Heart right ventricle (tissue), 16 donors: ENCODE measurements around the gene IL2RG. TPM values are rescaled to one million over a fixed set of nuclear protein-coding genes. Genes with fewer than 3 reads are reported as not detected.

Experiments used
- ATAC-seq, 8 donors: fragments of 200-7000 bp; cut with Tn5 transposase; one replicate each; pipeline ENCODE4 v1.9.1; 2020; ENCODE audit warnings: mild to moderate bottlenecking in 8 of 8, moderate library complexity in 8 of 8, moderate number of reproducible peaks in 1 of 8
- DNase-seq, 2 donors: peaks; one replicate each; pipeline ENCODE4 v3.0.0-alpha.2; 2020
- H3K27ac ChIP-seq, 10 donors: fragments of 200-600 bp; sonication (generic) in 2 of 10; one replicate each; pipeline versions ENCODE4 v1.5.0 to v1.8.0; 2020 to 2022; ENCODE audit warnings: mild to moderate bottlenecking in 3 of 10
- H3K27me3 ChIP-seq, 7 donors: fragments of 200-600 bp; one replicate each; pipeline ENCODE4 v1.8.0; 2021 to 2022; ENCODE audit warnings: mild to moderate bottlenecking in 2 of 7
- H3K36me3 ChIP-seq, 9 donors: fragments of 200-600 bp; sonication (generic) in 1 of 9; one replicate each; pipeline versions ENCODE4 v1.5.0 to v1.8.0; 2020 to 2022; ENCODE audit warnings: mild to moderate bottlenecking in 2 of 9
- H3K4me1 ChIP-seq, 9 donors: fragments of 200-600 bp; sonication (generic) in 1 of 9; one replicate each; pipeline versions ENCODE4 v1.5.0 to v1.8.0; 2020 to 2022; ENCODE audit warnings: mild to moderate bottlenecking in 4 of 9
- H3K4me3 ChIP-seq, 10 donors: fragments of 200-600 bp; sonication (generic) in 2 of 10; one replicate each; pipeline versions ENCODE4 v1.5.0 to v1.8.0; 2020 to 2022; ENCODE audit warnings: mild to moderate bottlenecking in 7 of 10, moderate library complexity in 2 of 10
- H3K9me3 ChIP-seq, 11 donors: fragments of 200-600 bp in 10 of 11; sonication (generic) in 2 of 11; one replicate each; pipeline versions ENCODE4 v1.5.0 to v1.8.0; 2013 to 2022; ENCODE audit warnings: mild to moderate bottlenecking in 2 of 11, control low read depth in 1 of 11, moderate library complexity in 1 of 11
- WGBS, 2 donors: extraction: QIAGEN DNeasy Blood & Tissue Kit; methylation state at CpG; one replicate each; pipeline ENCODE4 v1.1.7; 2013; ENCODE audit warnings: inconsistent platforms in 1 of 2; 5-methylcytosine and 5-hydroxymethylcytosine counted together
- intact Hi-C, 10 donors: fragments of 100-400 bp; cut with DNase I; formaldehyde crosslinking; loops; one replicate each; pipeline versions ENCODE4 v1.11.1 to v1.14.2; 2022
- polyA plus RNA-seq, 2 donors: library from polyadenylated mRNA; stranded (reverse); fragments of 200-250 nt; gene quantifications; one replicate each; pipeline ENCODE4 v1.2.3, GENCODE V29; 2013
- total RNA-seq, 10 donors: library from RNA; stranded (reverse); fragmentation: NEBNext Ultra II Directional in 3 of 10; extraction: Animal tissue kit (Norgen Biotek cat#: 25700) in 3 of 10; gene quantifications; one replicate each; pipeline versions ENCODE4 v1.2.1 to v1.2.4, GENCODE V29; 2021 to 2023
- TF ChIP-seq, protein P1 (sequence below), 9 donors: fragments of 200-600 bp; sonication (generic) in 2 of 9; IDR thresholded peaks; one replicate each; pipeline versions ENCODE4 v1.5.0 to v1.8.0; 2021 to 2022; ENCODE audit warnings: antibody characterized with exemption in 9 of 9, mild to moderate bottlenecking in 5 of 9, moderate library complexity in 1 of 9
- donor health status: Arrhythmogenic right ventricular cardiomyopathy.
- donor health status: ischemic (EF 13 %, LVEDD 7.1; RV severe dilation, severe dysfunction).
- donor health status: healthy with polysubstance abuse.
- donor health status: DM: no; HTN: yes; CAD: no.
- donor health status: DM: no; HTN: no; CAD: no.
- donor health status: ischemic (EF 25% LVEDD 6.9; RV normal size, moderate dysfunction).
- donor health status: ischemic (EF 25% LVEDD 5.7; RV mildly dilated, moderate dysfunction).
- donor health status: healthy.
- donor health status: DM: yes; HTN: yes; CAD: no.
- donor health status: Ischemic cardiomyopathy.
- donor health status: ischemic (EF 35%, LVEDD 5.7; RV mildly dilated, moderate dysfunction).
- donor health status: nonischemic (EF 11% LVEDD 7.7; RV severe dilation, severe dysfunction).
- donor health status: DM: yes; HTN: yes; CAD: no.
- donor health status: PGD.
- donor health status: ischemic (EF 29% LVEDD 5.4; RV normal size, mild dysfunction).
- donor health status: nonischemic (EF 23%, LVEDD 6.1; RV moderate dilation, normal function).

Gene IL2RG
- total and polyA plus RNA-seq, 12 donors, result 0.57 to 15.3 (median 1.8) TPM

DNA sequence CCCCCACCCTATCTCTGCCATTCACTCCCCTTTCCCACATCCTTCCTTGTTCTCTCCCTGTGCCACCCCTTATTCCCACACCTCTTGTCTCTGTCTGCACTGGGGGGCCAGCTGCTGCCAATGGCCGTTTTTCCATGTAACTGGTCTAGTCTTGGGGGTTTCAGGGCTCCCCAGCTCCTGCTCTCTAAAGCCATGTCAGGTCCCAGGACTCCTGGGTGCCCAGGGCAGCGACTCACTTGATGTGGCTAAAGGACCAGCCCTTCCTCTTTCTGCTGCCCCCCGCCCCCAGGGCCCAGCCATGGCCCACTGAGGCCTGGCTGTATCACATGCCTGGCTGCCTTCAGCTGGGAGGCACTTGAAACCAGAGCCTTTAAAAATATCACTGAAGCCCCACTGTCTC, 43.3 kb upstream of the IL2RG start:
- TF ChIP-seq, protein P1, sequence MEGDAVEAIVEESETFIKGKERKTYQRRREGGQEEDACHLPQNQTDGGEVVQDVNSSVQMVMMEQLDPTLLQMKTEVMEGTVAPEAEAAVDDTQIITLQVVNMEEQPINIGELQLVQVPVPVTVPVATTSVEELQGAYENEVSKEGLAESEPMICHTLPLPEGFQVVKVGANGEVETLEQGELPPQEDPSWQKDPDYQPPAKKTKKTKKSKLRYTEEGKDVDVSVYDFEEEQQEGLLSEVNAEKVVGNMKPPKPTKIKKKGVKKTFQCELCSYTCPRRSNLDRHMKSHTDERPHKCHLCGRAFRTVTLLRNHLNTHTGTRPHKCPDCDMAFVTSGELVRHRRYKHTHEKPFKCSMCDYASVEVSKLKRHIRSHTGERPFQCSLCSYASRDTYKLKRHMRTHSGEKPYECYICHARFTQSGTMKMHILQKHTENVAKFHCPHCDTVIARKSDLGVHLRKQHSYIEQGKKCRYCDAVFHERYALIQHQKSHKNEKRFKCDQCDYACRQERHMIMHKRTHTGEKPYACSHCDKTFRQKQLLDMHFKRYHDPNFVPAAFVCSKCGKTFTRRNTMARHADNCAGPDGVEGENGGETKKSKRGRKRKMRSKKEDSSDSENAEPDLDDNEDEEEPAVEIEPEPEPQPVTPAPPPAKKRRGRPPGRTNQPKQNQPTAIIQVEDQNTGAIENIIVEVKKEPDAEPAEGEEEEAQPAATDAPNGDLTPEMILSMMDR (IDR thresholded peaks at IDR 0.05), result no peak
- Histone ChIP-seq H3K9me3 (no peaks in the 10 kb centered on the region), H3K36me3 (no peaks in the 10 kb centered on the region), H3K27me3 (peaks cover 0 to 5% (median 0%) of the 10 kb centered on the region in 7 donors), H3K4me1 (no peaks in the 10 kb centered on the region), H3K4me3 (no peak overlapping the region), H3K27ac (no peak overlapping the region)
- DNase-seq, result no peak
- intact Hi-C loops, result no loop called here
- no peak for ATAC-seq
- WGBS, 2 donors, result 82 to 93% methylated on average over 2 of the region's 3 CpGs

DNA sequence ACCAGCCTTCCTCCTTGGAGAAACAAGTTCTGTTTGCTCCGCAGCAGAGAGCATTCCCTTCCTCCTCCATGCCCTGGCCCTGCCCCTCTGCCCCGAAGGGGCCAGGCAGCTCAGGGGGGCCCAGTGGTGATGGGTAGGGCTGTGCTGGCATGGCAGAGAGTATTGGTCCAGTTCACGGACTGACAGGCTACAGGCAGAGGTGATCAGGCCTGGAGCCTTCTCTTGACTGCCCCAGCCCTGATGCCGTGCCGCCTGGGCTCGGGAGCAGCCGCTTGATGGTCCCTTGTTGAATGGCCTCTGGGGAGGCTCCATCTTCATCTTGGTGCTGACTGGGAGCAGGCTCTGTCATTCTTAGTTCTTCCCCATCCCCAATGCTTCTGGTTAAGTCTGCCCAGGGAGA, 42.8 kb upstream of the IL2RG start:
- H3K36me3 ChIP-seq, result no peaks in the 10 kb centered on the region
- H3K4me1 ChIP-seq, result no peaks in the 10 kb centered on the region
- no peaks in the 10 kb centered on the region for H3K9me3 ChIP-seq
- H3K27me3 ChIP-seq, result peaks cover 0 to 5% (median 0%) of the 10 kb centered on the region in 7 donors
- H3K27ac ChIP-seq, result no peak overlapping the region
- intact Hi-C loops, result no loop called here
- DNase-seq (no peak), ATAC-seq (no peak)
- 89 to 90% methylated on average over 5 to 7 of the region's 7 CpGs for WGBS, 2 donors
- TF ChIP-seq, protein P1 (IDR thresholded peaks at IDR 0.05), result no peak
- no peak overlapping the region for H3K4me3 ChIP-seq

DNA sequence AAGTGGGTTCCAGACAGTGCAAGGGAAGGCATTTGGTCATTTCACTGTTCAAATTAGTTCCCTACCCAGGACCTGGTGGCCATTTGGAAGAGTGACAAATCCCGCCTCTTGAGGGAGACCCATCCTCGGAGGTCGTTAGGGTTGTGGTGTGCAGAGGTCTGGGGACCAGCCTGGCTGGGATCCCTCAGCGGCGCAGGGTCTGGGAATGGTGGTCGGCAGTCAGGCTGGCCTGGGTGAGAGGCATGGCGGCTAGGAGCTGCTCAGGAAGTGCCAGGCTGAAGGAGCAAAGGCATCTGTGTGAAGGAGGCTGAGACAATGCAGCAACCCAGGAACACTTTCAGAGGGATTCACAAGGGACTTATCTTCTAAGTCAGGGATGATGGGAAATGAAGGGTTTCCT, 40.0 kb upstream of the IL2RG start:
- ATAC-seq, result no peak
- H3K27ac ChIP-seq, result no peak overlapping the region
- intact Hi-C loops, result no loop called here
- TF ChIP-seq, protein P1 (IDR thresholded peaks at IDR 0.05), result no peak
- H3K9me3 ChIP-seq, result no peaks in the 10 kb centered on the region
- no peaks in the 10 kb centered on the region for H3K36me3 ChIP-seq
- no peak for DNase-seq
- 75 to 78% methylated on average over 7 of the region's 7 CpGs for WGBS, 2 donors
- no peak overlapping the region for H3K4me3 ChIP-seq
- H3K27me3 ChIP-seq, result peaks cover 0 to 5% (median 0%) of the 10 kb centered on the region in 7 donors
- H3K4me1 ChIP-seq, result peaks cover 0 to 5% (median 0%) of the 10 kb centered on the region in 9 donors

DNA sequence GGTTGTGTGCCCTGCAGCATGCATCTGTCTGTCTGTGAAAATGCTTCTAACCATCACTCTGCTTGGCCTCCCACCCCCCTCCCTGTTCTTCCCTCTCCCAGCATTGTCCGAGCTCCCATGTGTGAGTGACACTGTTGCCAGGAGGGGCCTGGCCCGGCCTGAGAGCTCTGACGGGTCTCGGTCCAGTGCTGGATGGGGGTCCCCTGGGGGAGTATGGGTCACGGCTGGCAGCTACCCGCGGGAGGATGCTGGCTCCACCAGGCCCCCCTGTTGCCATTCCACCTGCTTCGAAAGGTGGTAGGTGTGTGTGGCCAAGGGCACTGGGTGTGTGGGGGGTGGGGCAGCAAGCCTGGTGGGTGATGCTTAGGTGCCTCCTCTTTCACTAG, 36.9 kb upstream of the IL2RG start:
- TF ChIP-seq, protein P1 (IDR thresholded peaks at IDR 0.05), result no peak
- intact Hi-C loops, result no loop called here
- DNase-seq (no peak), ATAC-seq (no peak)
- H3K27ac ChIP-seq, result no peak overlapping the region
- H3K4me3 ChIP-seq, result no peak overlapping the region
- H3K36me3 ChIP-seq, result no peaks in the 10 kb centered on the region
- 71 to 81% methylated on average over 2 to 8 of the region's 8 CpGs for WGBS, 2 donors
- no peaks in the 10 kb centered on the region for H3K9me3 ChIP-seq
- H3K27me3 ChIP-seq, result peaks cover 0 to 7% (median 0%) of the 10 kb centered on the region in 7 donors
- peaks cover 0 to 22% (median 5%) of the 10 kb centered on the region in 9 donors for H3K4me1 ChIP-seq
